SJCRH30 (cell line): ENCODE data around the gene TMCO5A. TPM values are rescaled to one million over a fixed set of nuclear protein-coding genes. Genes with fewer than 3 reads are reported as not detected.
"Not testable (repeated sequence)": the region's sequence is repeated elsewhere in the genome, so short reads cannot be mapped to it uniquely, and the experiment has no call there.

Experiments used
- DNase-seq, 2 experiments: peaks; one replicate each; pipeline ENCODE4 v3.0.0-alpha.2; 2015 to 2020
- H3K27ac ChIP-seq: fragments of 250-450 bp; sonication (Bioruptor Pico); 2 replicates; pipeline ENCODE4 v1.5.1; 2020; ENCODE audit warnings: mild to moderate bottlenecking, moderate library complexity
- H3K27me3 ChIP-seq: fragments of 250-450 bp; sonication (Bioruptor Pico); 2 replicates; pipeline ENCODE4 v1.5.1; 2020; ENCODE audit warnings: mild to moderate bottlenecking, moderate library complexity
- H3K36me3 ChIP-seq: fragments of 250-450 bp; sonication (Bioruptor Pico); 2 replicates; pipeline ENCODE4 v1.5.1; 2020; ENCODE audit warnings: mild to moderate bottlenecking, moderate library complexity
- H3K4me1 ChIP-seq: fragments of 250-450 bp; sonication (Bioruptor Pico); 2 replicates; pipeline ENCODE4 v1.5.1; 2020; ENCODE audit warnings: mild to moderate bottlenecking, moderate library complexity
- H3K4me3 ChIP-seq: fragments of 250-450 bp; sonication (Bioruptor Pico); 2 replicates; pipeline ENCODE4 v1.5.1; 2020; ENCODE audit warnings: mild to moderate bottlenecking, moderate library complexity
- H3K9me3 ChIP-seq: fragments of 250-450 bp; sonication (Bioruptor Pico); replicated peaks from 2 replicates; pipeline ENCODE4 v1.5.1; 2020; ENCODE audit warnings: mild to moderate bottlenecking, moderate library complexity
- total RNA-seq: library from RNA; depleted of rRNA; stranded (reverse); fragments of >200 nt; shearing (Covaris generic); gene quantifications from 2 replicates; pipeline ENCODE4 v1.2.3, GENCODE V29; 2014

The TMCO5A gene
- total RNA-seq, 1 experiment from 2014 or later, result not detected

GRCh38 chr15:37931868-37932267 is 2.6 kb upstream of the TMCO5A start:
- no peak overlapping the region for H3K27ac ChIP-seq
- H3K4me3 ChIP-seq, result no peak overlapping the region
- no peak for DNase-seq
- H3K4me1 ChIP-seq, result no peaks in the 10 kb centered on the region
- H3K36me3 ChIP-seq, result no peaks in the 10 kb centered on the region
- H3K27me3 ChIP-seq, result no peaks in the 10 kb centered on the region
- no peaks in the 10 kb centered on the region for H3K9me3 ChIP-seq

- H3K4me3 ChIP-seq, result no peak overlapping the region
- H3K36me3 ChIP-seq, result no peaks in the 10 kb centered on the region
- H3K27me3 ChIP-seq, result no peaks in the 10 kb centered on the region
- H3K27ac ChIP-seq, result no peak overlapping the region
- H3K9me3 ChIP-seq, result no peaks in the 10 kb centered on the region
- no peaks in the 10 kb centered on the region for H3K4me1 ChIP-seq
- no peak for DNase-seq
Measured at GRCh38 chr15:37932549-37932948, 1.9 kb upstream of the TMCO5A start.

- no peaks in the 10 kb centered on the region for H3K9me3 ChIP-seq
- H3K27ac ChIP-seq, result no peak overlapping the region
- DNase-seq, result no peak
- H3K4me3 ChIP-seq, result no peak overlapping the region
- no peaks in the 10 kb centered on the region for H3K4me1 ChIP-seq
- H3K27me3 ChIP-seq, result no peaks in the 10 kb centered on the region
- H3K36me3 ChIP-seq, result no peaks in the 10 kb centered on the region
Measured at GRCh38 chr15:37933666-37934065, 774 bp upstream of the TMCO5A start.

DNA sequence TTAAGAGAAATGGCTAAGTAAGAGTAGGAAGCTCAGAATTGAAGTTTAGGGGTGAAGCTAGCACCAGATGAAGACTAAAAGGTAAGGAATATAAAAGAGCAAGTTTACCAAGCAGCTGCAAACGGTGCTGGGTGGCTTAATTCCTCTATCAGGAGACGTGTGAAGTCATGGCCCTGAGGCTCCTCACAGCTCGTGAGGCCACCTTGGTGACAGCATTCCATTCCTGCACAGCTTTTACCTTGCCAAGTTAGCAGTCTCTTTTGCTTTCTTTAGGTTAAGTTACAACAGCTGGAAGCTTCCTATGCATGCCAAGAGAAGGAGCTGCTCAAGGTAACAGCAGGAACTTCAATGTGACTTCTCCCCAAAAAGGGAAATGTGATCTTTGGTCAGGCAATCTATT is 6.4 kb downstream of the TMCO5A start:
- DNase-seq, result no peak
- Histone ChIP-seq H3K4me3 (no peak overlapping the region), H3K4me1 (no peaks in the 10 kb centered on the region), H3K27ac (no peak overlapping the region), H3K36me3 (no peaks in the 10 kb centered on the region), H3K27me3 (no peaks in the 10 kb centered on the region), H3K9me3 (no peaks in the 10 kb centered on the region)

DNA sequence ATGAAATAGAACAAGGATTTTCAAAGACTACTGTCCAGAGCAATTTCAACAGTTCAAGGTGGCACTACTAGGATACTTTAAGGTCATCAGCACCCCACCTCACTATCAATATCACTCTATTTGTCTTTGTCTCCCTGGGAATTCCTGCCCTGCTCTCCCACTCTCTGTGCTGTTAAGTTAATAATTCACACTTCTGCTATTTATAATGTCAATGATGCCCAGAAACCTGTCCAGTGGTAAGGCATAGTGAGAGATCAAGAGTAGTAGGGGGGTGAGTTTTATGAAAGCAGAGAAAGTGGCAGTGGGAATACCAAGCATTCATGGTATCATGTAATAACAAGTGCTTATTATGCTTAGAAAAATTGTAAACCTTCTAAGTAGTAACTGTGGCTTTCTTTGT is 7.3 kb downstream of the TMCO5A start:
- Histone ChIP-seq H3K36me3 (no peaks in the 10 kb centered on the region), H3K9me3 (no peaks in the 10 kb centered on the region), H3K4me1 (no peaks in the 10 kb centered on the region), H3K4me3 (no peak overlapping the region), H3K27ac (no peak overlapping the region), H3K27me3 (no peaks in the 10 kb centered on the region)
- DNase-seq, result no peak

GRCh38 chr15:37951999-37952398 is 17.6 kb downstream of the TMCO5A start:
- Histone ChIP-seq H3K9me3 (no peaks in the 10 kb centered on the region), H3K27me3 (no peaks in the 10 kb centered on the region), H3K36me3 (no peaks in the 10 kb centered on the region), H3K4me3 (no peak overlapping the region), H3K4me1 (no peaks in the 10 kb centered on the region), H3K27ac (no peak overlapping the region)
- no peak for DNase-seq

- H3K4me1 ChIP-seq, H3K9me3 ChIP-seq, H3K27ac ChIP-seq, H3K4me3 ChIP-seq, DNase-seq, H3K27me3 ChIP-seq, H3K36me3 ChIP-seq: not testable (repeated sequence)
Measured at GRCh38 chr15:37960742-37961141, 26.3 kb downstream of the TMCO5A start.

DNA sequence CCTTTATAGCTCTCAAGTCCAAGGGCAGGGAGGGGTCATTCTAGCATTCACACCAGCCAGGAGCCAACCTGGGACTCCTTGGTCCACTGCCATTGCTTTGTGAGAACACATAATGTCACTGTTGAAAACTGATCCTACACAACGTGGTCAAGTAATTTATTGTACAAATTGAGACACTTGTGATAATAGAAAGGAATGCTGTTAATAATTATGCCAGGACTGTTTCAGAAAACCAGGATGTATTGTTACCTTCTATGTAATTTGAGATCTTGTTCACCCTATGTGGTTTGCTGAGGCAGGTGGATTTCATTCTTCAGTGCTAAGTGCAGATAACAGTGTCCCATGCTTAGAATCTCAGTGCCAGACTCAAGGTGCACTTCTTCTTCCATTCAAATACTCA is 33.3 kb downstream of the TMCO5A start:
- Histone ChIP-seq H3K9me3 (no peaks in the 10 kb centered on the region), H3K36me3 (no peaks in the 10 kb centered on the region), H3K27ac (no peak overlapping the region), H3K4me3 (no peak overlapping the region), H3K27me3 (no peaks in the 10 kb centered on the region), H3K4me1 (no peaks in the 10 kb centered on the region)
- DNase-seq, result no peak

GRCh38 chr15:37973856-37974255 is 39.4 kb downstream of the TMCO5A start:
- Histone ChIP-seq H3K27ac (no peak overlapping the region), H3K4me1 (no peaks in the 10 kb centered on the region), H3K9me3 (no peaks in the 10 kb centered on the region), H3K4me3 (no peak overlapping the region), H3K27me3 (no peaks in the 10 kb centered on the region), H3K36me3 (no peaks in the 10 kb centered on the region)
- DNase-seq, result no peak

GRCh38 chr15:37978231-37978630 is 43.8 kb downstream of the TMCO5A start:
- Histone ChIP-seq H3K9me3 (no peaks in the 10 kb centered on the region), H3K4me3 (no peak overlapping the region), H3K4me1 (no peaks in the 10 kb centered on the region), H3K36me3 (no peaks in the 10 kb centered on the region), H3K27me3 (no peaks in the 10 kb centered on the region), H3K27ac (no peak overlapping the region)
- DNase-seq, result no peak

GRCh38 chr15:37979671-37980409 is 45.4 kb downstream of the TMCO5A start:
- no peak overlapping the region for H3K27ac ChIP-seq
- H3K36me3 ChIP-seq, result no peaks in the 10 kb centered on the region
- no peaks in the 10 kb centered on the region for H3K9me3 ChIP-seq
- no peak overlapping the region for H3K4me3 ChIP-seq
- no peaks in the 10 kb centered on the region for H3K27me3 ChIP-seq
- peak in 1 of 2 experiments; percentile 7 for DNase-seq
- no peaks in the 10 kb centered on the region for H3K4me1 ChIP-seq

DNA sequence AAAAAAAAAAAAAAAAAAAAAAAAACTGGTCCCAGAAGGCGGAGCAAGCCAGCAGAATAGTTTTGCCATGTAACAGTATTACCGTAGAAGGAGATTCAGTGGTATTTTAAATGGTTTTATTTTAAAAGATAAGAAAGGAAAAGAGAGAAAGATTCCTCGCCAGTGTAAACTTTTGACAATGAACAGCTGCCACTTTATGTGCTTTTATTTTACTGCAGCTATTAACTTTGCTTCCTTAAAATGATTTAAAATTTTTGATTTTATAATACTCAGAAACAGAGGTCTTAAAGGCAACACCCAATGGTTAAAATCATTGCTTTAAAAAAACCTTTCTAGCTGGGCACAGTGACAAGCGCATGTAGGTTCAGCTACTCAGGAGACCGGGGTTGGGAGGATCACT is 46.8 kb downstream of the TMCO5A start:
- no peaks in the 10 kb centered on the region for H3K4me1 ChIP-seq
- no peaks in the 10 kb centered on the region for H3K27me3 ChIP-seq
- no peak overlapping the region for H3K27ac ChIP-seq
- no peaks in the 10 kb centered on the region for H3K36me3 ChIP-seq
- H3K9me3 ChIP-seq, result no peaks in the 10 kb centered on the region
- H3K4me3 ChIP-seq, result no peak overlapping the region
- DNase-seq, result no peak

GRCh38 chr15:37981775-37982174 is 47.3 kb downstream of the TMCO5A start:
- Histone ChIP-seq H3K27ac (no peak overlapping the region), H3K4me1 (no peaks in the 10 kb centered on the region), H3K9me3 (no peaks in the 10 kb centered on the region), H3K4me3 (no peak overlapping the region), H3K27me3 (no peaks in the 10 kb centered on the region), H3K36me3 (no peaks in the 10 kb centered on the region)
- DNase-seq, result peak in 1 of 2 experiments; percentile 50

GRCh38 chr15:37984368-37984767 is 49.9 kb downstream of the TMCO5A start:
- DNase-seq, result no peak
- no peaks in the 10 kb centered on the region for H3K36me3 ChIP-seq
- H3K9me3 ChIP-seq, result no peaks in the 10 kb centered on the region
- no peaks in the 10 kb centered on the region for H3K27me3 ChIP-seq
- no peak overlapping the region for H3K27ac ChIP-seq
- H3K4me3 ChIP-seq, result no peak overlapping the region
- H3K4me1 ChIP-seq, result no peaks in the 10 kb centered on the region

GRCh38 chr15:37995461-37996347 is 61.3 kb downstream of the TMCO5A start:
- DNase-seq, result peak in 1 of 2 experiments; percentile 60
- no peaks in the 10 kb centered on the region for H3K4me1 ChIP-seq
- no peaks in the 10 kb centered on the region for H3K9me3 ChIP-seq
- H3K4me3 ChIP-seq, result no peak overlapping the region
- no peaks in the 10 kb centered on the region for H3K36me3 ChIP-seq
- H3K27ac ChIP-seq, result no peak overlapping the region
- H3K27me3 ChIP-seq, result no peaks in the 10 kb centered on the region
